GM12872 (cell line): ENCODE data around the gene FOXJ1.

Experiments
- TF ChIP-seq, protein P1 (sequence below): IDR thresholded peaks from 3 replicates; pipeline ENCODE4 v1.5.1; 2011; ENCODE audit warnings: low read depth, mild to moderate bottlenecking, low read length, moderate library complexity; ENCODE audit not compliant: insufficient read depth

The FOXJ1 gene

DNA sequence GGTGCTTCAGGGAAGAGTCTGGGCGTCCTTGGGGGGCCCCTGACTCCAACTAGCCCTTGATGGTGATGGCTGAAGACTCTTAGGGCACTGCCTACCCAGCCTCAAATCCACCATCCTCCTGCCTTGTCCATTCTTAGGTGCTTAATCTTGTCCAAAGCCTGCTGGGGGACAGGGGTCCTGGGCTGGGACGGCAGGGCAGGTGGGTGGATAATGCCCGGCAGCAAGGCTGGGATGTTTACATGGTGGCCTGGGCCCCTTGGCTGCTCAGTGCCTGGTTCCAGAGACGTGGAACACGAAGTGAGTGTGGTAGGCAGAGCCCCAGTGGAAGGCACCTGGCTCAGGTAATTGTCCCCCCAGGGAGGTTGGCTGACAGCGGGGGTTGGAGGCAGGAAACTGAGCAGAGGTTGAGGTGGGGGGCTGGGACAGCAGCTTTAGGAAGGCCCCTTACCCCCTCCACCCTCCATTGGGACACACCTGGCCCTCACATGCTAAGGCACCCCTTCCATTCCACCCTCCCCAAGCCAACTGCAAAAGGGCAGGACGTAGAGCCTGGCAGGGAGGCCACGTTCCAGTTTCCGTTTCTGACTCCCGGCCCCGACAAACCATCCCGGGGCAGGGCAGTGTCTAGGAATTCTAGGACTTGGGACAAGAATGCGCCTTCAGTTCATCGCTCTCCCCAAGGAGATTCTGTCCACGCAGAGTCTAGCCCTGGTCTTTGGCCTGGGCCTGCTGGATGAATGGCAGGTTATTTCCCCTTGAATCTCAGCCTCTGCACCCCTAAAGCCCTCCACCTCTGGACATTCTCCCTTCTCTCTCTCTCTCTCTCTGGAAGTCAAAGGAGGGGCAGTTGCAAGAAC lies 1.9 kb downstream of the FOXJ1 start:
- TF ChIP-seq, protein P1, sequence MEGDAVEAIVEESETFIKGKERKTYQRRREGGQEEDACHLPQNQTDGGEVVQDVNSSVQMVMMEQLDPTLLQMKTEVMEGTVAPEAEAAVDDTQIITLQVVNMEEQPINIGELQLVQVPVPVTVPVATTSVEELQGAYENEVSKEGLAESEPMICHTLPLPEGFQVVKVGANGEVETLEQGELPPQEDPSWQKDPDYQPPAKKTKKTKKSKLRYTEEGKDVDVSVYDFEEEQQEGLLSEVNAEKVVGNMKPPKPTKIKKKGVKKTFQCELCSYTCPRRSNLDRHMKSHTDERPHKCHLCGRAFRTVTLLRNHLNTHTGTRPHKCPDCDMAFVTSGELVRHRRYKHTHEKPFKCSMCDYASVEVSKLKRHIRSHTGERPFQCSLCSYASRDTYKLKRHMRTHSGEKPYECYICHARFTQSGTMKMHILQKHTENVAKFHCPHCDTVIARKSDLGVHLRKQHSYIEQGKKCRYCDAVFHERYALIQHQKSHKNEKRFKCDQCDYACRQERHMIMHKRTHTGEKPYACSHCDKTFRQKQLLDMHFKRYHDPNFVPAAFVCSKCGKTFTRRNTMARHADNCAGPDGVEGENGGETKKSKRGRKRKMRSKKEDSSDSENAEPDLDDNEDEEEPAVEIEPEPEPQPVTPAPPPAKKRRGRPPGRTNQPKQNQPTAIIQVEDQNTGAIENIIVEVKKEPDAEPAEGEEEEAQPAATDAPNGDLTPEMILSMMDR, result no peak

DNA sequence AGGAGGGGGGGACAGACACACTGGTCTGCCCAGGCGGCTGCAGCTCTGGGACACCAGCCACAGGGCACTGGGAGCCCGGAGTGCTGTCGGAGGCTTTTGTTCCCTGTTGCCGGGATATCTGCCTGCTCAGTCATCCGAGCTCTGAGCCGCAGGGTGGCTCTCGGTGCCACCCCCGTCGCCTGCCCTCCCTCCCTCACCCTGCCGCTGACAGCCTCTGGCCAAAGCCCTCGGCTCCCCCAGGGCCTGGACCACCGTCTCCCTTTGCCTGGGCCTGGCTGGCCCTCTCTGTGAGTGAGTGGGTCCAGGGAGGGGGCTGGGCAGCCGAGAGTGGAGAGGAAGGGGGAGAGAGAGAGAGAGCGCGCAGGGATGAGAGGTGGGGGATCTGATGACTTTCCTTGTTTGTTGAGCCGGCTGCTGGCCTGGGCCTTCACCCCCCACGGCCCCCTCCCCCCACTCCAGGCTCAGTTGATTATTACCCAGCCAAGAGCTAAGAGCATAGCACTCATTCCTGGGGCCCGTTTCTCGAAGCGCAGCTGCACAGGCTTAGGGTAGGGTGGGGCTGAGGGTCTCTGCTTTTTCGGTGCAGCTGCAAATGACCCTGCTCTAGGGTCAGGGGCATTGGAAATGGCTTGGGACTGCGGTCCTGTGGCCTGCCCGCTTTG lies 2.7 kb downstream of the FOXJ1 start:
- TF ChIP-seq, protein P1, result no peak

GRCh38 chr17:76137351-76138233 lies 3.5 kb downstream of the FOXJ1 start:
- TF ChIP-seq, protein P1, result no peak

DNA sequence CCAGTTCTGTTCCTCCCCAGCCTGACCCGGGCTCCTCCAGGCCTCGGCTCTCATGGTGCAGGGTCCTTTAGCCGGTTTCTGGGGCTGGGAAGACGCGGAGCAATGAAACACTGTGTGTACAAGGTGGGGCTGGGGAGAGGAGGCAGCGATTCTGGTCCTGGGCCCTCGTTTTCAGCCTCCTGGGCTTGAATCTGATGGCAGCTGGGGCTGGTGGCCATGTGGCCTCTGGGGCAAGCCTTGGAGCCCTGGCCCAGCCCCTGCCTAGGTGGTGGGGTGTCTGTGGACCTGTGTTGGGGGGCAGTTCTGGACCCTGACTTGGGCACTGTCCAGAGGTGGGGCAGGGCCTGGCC lies 4.1 kb downstream of the FOXJ1 start:
- TF ChIP-seq, protein P1, result no peak

DNA sequence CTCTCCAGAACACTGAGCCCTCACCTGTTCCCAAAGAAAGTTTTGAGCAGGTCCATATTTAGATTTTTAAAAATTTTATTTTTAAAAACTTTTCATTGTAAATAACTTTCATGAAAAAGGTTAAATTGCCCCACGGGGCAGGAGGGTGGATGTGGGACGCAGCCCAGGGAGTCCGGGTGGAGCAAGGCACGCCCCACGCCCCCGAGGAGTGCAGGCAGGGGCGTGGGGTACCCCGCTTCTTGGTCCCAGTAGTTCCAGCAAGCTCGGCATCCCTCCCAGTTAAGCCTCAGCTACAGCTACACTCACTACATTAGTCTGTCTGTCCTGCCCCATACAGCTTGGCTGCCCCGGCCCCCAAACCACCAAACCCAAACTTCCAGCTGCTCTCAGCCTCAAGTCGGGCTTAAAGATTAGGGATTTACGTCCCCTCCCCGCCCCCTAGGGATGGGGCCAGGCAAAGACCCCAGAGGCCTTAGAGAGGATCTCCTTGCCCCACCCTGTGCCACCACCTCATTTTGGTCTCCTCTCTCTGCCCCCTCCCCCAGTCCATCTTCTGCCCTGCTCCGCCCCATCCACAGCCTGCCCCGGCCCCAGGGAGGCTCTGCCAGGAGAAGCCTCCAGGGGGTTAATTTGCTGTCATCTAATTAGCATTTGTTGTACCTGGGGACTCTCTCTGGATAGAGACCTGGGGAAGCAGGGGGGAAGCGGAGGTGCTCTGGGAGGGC lies 4.6 kb downstream of the FOXJ1 start:
- TF ChIP-seq, protein P1, result no peak

- TF ChIP-seq, protein P1, result no peak
These were observed 5.2 kb downstream of the FOXJ1 start for GRCh38 chr17:76135810-76136188.
